BLaER1 (cell line): ENCODE results near the gene SLC8A1.

Experiments used
- H3K27ac ChIP-seq: shearing (Covaris generic); formaldehyde crosslinking; 2 replicates; pipeline ENCODE4 v1.8.1; 2022
- H3K27me3 ChIP-seq: shearing (Covaris generic); formaldehyde crosslinking; 2 replicates; pipeline ENCODE4 v1.8.1; 2022
- H3K36me3 ChIP-seq: shearing (Covaris generic); formaldehyde crosslinking; 2 replicates; pipeline ENCODE4 v1.8.1; 2022
- H3K4me1 ChIP-seq: shearing (Covaris generic); formaldehyde crosslinking; 2 replicates; pipeline ENCODE4 v1.8.1; 2022
- H3K4me2 ChIP-seq: shearing (Covaris generic); formaldehyde crosslinking; 2 replicates; pipeline ENCODE4 v1.8.1; 2022
- H3K4me3 ChIP-seq: shearing (Covaris generic); formaldehyde crosslinking; 2 replicates; pipeline ENCODE4 v1.8.1; 2022
- H3K9ac ChIP-seq: shearing (Covaris generic); formaldehyde crosslinking; 2 replicates; pipeline ENCODE4 v1.8.1; 2022
- H3K9me3 ChIP-seq: shearing (Covaris generic); formaldehyde crosslinking; 2 replicates; pipeline ENCODE4 v1.8.1; 2022
- H4K20me1 ChIP-seq: shearing (Covaris generic); formaldehyde crosslinking; 2 replicates; pipeline ENCODE4 v1.8.1; 2022
- Cebpa-rat ChIP-seq: shearing (Covaris generic); IDR thresholded peaks from 2 replicates; pipeline ENCODE4 v1.8.1; 2022

SLC8A1 gene

GRCh38 chr2:40311026-40311425 lies 140.9 kb downstream of the SLC8A1 start:
- no peaks in the 10 kb centered on the region for H3K27me3 ChIP-seq
- peaks cover 17% of the 10 kb centered on the region; the same call in 1 of the 2 replicates for H3K9me3 ChIP-seq
- no peak overlapping the region for H3K27ac ChIP-seq
- no peaks in the 10 kb centered on the region for H4K20me1 ChIP-seq
- H3K4me3 ChIP-seq: no peak overlapping the region
- H3K4me1 ChIP-seq: no peaks in the 10 kb centered on the region
- H3K9ac ChIP-seq: no peak overlapping the region
- no peak overlapping the region for H3K4me2 ChIP-seq
- no peak for TF ChIP-seq Cebpa-rat
- H3K36me3 ChIP-seq: peaks cover 17% of the 10 kb centered on the region

GRCh38 chr2:40310303-40310702 lies 141.6 kb downstream of the SLC8A1 start:
- H3K9ac ChIP-seq: no peak overlapping the region
- H3K9me3 ChIP-seq: peaks cover 10% of the 10 kb centered on the region; the same call in 1 of the 2 replicates
- H3K4me3 ChIP-seq: no peak overlapping the region
- H4K20me1 ChIP-seq: no peaks in the 10 kb centered on the region
- no peak for TF ChIP-seq Cebpa-rat
- H3K27ac ChIP-seq: no peak overlapping the region
- peaks cover 13% of the 10 kb centered on the region for H3K36me3 ChIP-seq
- H3K4me1 ChIP-seq: no peaks in the 10 kb centered on the region
- H3K27me3 ChIP-seq: no peaks in the 10 kb centered on the region
- no peak overlapping the region for H3K4me2 ChIP-seq

- H3K4me2 ChIP-seq: peak overlapping the region; percentile 72
- no peaks in the 10 kb centered on the region for H3K9me3 ChIP-seq
These were observed 147.6 kb downstream of the SLC8A1 start for GRCh38 chr2:40304340-40304739.

GRCh38 chr2:40303746-40304145 lies 148.1 kb downstream of the SLC8A1 start:
- no peaks in the 10 kb centered on the region for H4K20me1 ChIP-seq
- TF ChIP-seq Cebpa-rat: no peak
- H3K27ac ChIP-seq: peak overlapping the region; percentile 58
- no peak overlapping the region for H3K9ac ChIP-seq
- H3K36me3 ChIP-seq: no peaks in the 10 kb centered on the region
- H3K4me1 ChIP-seq: peaks cover 20% of the 10 kb centered on the region
- no peaks in the 10 kb centered on the region for H3K27me3 ChIP-seq
- peak overlapping the region; percentile 72 for H3K4me2 ChIP-seq
- no peak overlapping the region for H3K4me3 ChIP-seq
- H3K9me3 ChIP-seq: no peaks in the 10 kb centered on the region

More at GRCh38 chr2:40304340-40304739, 147.6 kb downstream of the SLC8A1 start:
- Histone ChIP-seq H4K20me1 (no peaks in the 10 kb centered on the region), H3K36me3 (no peaks in the 10 kb centered on the region), H3K4me3 (no peak overlapping the region), H3K27ac (no peak overlapping the region; the same call in 1 of the 2 replicates), H3K9ac (no peak overlapping the region), H3K27me3 (no peaks in the 10 kb centered on the region), H3K4me1 (peaks cover 20% of the 10 kb centered on the region)
- TF ChIP-seq Cebpa-rat: no peak

GRCh38 chr2:40302751-40303325 lies 149.1 kb downstream of the SLC8A1 start:
- Histone ChIP-seq H4K20me1 (no peaks in the 10 kb centered on the region), H3K9me3 (no peaks in the 10 kb centered on the region), H3K4me1 (peaks cover 20% of the 10 kb centered on the region), H3K27ac (0 out of 2 replicates have a peak overlapping the region, but pooled peaks have one; percentile 58), H3K4me2 (peak overlapping the region; percentile 72), H3K27me3 (no peaks in the 10 kb centered on the region), H3K36me3 (no peaks in the 10 kb centered on the region), H3K9ac (no peak overlapping the region), H3K4me3 (no peak overlapping the region)
- no peak for TF ChIP-seq Cebpa-rat

- H3K27me3 ChIP-seq: no peaks in the 10 kb centered on the region
- no peak overlapping the region for H3K9ac ChIP-seq
- no peak for TF ChIP-seq Cebpa-rat
- no peaks in the 10 kb centered on the region for H4K20me1 ChIP-seq
- H3K4me3 ChIP-seq: no peak overlapping the region
- no peaks in the 10 kb centered on the region for H3K36me3 ChIP-seq
- no peaks in the 10 kb centered on the region for H3K9me3 ChIP-seq
- H3K4me2 ChIP-seq: no peak overlapping the region
- peaks cover 20% of the 10 kb centered on the region for H3K4me1 ChIP-seq
- H3K27ac ChIP-seq: no peak overlapping the region
These were observed 151.5 kb downstream of the SLC8A1 start for GRCh38 chr2:40300391-40300790.

GRCh38 chr2:40299781-40300180 lies 152.1 kb downstream of the SLC8A1 start:
- no peak overlapping the region for H3K4me3 ChIP-seq
- peaks cover 20% of the 10 kb centered on the region for H3K4me1 ChIP-seq
- H3K36me3 ChIP-seq: no peaks in the 10 kb centered on the region
- no peaks in the 10 kb centered on the region for H3K27me3 ChIP-seq
- no peak for TF ChIP-seq Cebpa-rat
- no peak overlapping the region for H3K4me2 ChIP-seq
- no peak overlapping the region for H3K9ac ChIP-seq
- no peaks in the 10 kb centered on the region for H3K9me3 ChIP-seq
- H4K20me1 ChIP-seq: no peaks in the 10 kb centered on the region
- no peak overlapping the region for H3K27ac ChIP-seq

- no peaks in the 10 kb centered on the region for H3K36me3 ChIP-seq
- H3K4me1 ChIP-seq: peaks cover 16% of the 10 kb centered on the region
- H3K9ac ChIP-seq: no peak overlapping the region
- H3K4me2 ChIP-seq: no peak overlapping the region
- H3K9me3 ChIP-seq: no peaks in the 10 kb centered on the region
- no peak for TF ChIP-seq Cebpa-rat
- H3K27me3 ChIP-seq: no peaks in the 10 kb centered on the region
- no peaks in the 10 kb centered on the region for H4K20me1 ChIP-seq
- no peak overlapping the region for H3K4me3 ChIP-seq
- H3K27ac ChIP-seq: no peak overlapping the region
These were observed 152.7 kb downstream of the SLC8A1 start for GRCh38 chr2:40299173-40299572.

- H3K4me1 ChIP-seq: peaks cover 5% of the 10 kb centered on the region
- no peaks in the 10 kb centered on the region for H3K27me3 ChIP-seq
- no peaks in the 10 kb centered on the region for H3K36me3 ChIP-seq
- no peaks in the 10 kb centered on the region for H3K9me3 ChIP-seq
- H3K9ac ChIP-seq: no peak overlapping the region
- H3K4me3 ChIP-seq: no peak overlapping the region
- no peak overlapping the region for H3K27ac ChIP-seq
- no peaks in the 10 kb centered on the region for H4K20me1 ChIP-seq
- H3K4me2 ChIP-seq: no peak overlapping the region
- TF ChIP-seq Cebpa-rat: no peak
These were observed 153.9 kb downstream of the SLC8A1 start for GRCh38 chr2:40298026-40298425.

- H3K9ac ChIP-seq: no peak overlapping the region
- TF ChIP-seq Cebpa-rat: no peak
These were observed 159.6 kb downstream of the SLC8A1 start for GRCh38 chr2:40292291-40292690.

More at GRCh38 chr2:40292291-40292690, 159.6 kb downstream of the SLC8A1 start:
- Histone ChIP-seq H3K4me3 (no peak overlapping the region), H3K27me3 (no peaks in the 10 kb centered on the region), H4K20me1 (no peaks in the 10 kb centered on the region), H3K4me1 (peaks cover 13% of the 10 kb centered on the region), H3K9me3 (no peaks in the 10 kb centered on the region), H3K27ac (no peak overlapping the region), H3K4me2 (no peak overlapping the region), H3K36me3 (no peaks in the 10 kb centered on the region)
